GM18507 (cell line): ENCODE measurements around the gene TRABD2B.

ENCODE experiments used
- DNase-seq: peaks from one replicate; pipeline ENCODE4 v3.0.0; 2011; ENCODE audit warnings: low read depth; ENCODE audit not compliant: insufficient read length; ENCODE audit errors: extremely low spot score
- FAIRE-seq: peaks from 2 replicates; lab custom pipeline; 2011; peaks lifted over from hg19 to GRCh38; lab: Jason Lieb, UNC

The TRABD2B gene

GRCh38 chr1:47942240-47942629, 55.0 kb downstream of the TRABD2B start:
- no peak for FAIRE-seq
- DNase-seq = no peak

- no peak for DNase-seq
- no peak for FAIRE-seq
These were observed 55.5 kb downstream of the TRABD2B start for GRCh38 chr1:47941609-47942239.

DNA sequence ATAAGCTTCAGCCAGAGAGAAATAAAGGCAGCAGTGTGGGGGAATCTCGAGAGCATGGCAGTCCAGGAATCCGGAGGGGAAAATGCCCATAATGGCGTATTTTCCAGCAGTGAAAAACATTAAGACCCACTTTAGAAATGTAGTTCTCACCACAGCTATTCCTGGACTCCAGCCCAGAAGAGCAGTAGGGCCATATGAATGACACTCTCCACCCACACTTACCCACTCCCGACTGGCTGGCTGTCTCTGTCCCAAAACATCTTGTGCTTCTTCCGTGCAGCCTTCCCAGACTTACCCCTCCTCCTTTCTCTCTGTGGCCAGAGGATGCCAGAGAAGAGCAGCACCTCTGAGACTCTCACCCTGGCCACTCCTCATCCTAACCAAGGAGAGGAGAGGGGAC, 56.4 kb downstream of the TRABD2B start:
- FAIRE-seq (no peak), DNase-seq (no peak)

- DNase-seq = no peak
- no peak for FAIRE-seq
These were observed 56.9 kb downstream of the TRABD2B start for GRCh38 chr1:47940326-47940725.

- FAIRE-seq (no peak), DNase-seq (no peak)
These were observed 58.7 kb downstream of the TRABD2B start for GRCh38 chr1:47938520-47938919.

DNA sequence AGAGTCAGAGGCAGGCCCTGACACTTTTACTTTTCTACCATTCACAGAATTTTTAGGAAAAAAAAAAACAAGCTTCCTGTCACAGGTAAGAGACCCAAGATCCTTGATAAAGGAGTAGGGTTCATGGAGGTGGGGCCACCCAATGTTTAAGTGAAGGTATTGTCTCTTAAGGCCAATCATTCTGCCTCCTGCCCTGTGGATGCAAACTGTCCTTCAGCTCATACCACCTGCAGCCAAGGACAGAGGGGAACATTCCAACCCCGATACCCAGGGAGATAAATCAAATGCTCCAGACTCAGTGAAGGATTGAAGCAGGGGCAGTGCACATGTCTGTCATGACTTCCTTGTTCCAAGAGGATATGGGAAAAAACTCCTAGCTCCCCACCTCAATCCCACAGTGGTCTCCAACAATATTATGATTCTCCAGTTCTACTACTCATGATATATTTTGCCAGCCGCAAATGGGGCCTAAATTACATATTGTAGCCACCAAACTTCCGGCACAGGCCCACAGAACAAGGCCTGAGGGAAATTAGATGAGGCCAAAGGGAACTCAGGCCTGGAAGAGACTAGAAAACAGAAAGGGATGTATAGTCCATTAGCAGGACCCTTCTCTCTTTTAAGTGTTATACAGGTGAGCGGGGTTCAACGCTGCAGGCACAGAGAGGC, 59.5 kb downstream of the TRABD2B start:
- DNase-seq = no peak
- no peak for FAIRE-seq

- no peak for DNase-seq
- no peak for FAIRE-seq
These were observed 60.2 kb downstream of the TRABD2B start for GRCh38 chr1:47936916-47937551.

DNA sequence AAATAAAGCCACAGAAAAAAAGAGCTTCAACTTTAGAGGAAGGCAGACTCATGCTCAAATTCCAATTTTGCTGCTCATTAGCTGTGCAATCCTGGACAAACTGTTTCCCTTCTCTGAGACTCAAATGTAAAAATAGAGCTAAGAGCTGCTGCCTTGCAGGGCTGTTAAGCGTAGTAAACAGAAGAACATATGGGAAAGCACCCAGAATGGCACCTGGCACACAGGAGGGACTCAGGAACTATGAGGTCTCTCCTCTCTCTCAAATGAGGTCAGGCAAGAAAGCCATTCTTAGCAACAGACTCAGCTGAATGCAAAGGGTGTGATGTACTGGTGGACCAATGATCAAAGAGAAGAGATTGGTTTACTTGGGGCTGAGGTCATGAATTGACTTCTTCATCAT, 61.3 kb downstream of the TRABD2B start:
- FAIRE-seq = no peak
- no peak for DNase-seq

- FAIRE-seq (no peak), DNase-seq (no peak)
These were observed 62.0 kb downstream of the TRABD2B start for GRCh38 chr1:47935163-47935562.

- FAIRE-seq (no peak), DNase-seq (no peak)
These were observed 62.9 kb downstream of the TRABD2B start for GRCh38 chr1:47934243-47934805.

GRCh38 chr1:47932743-47933142, 64.4 kb downstream of the TRABD2B start:
- DNase-seq (no peak), FAIRE-seq (no peak)

GRCh38 chr1:47931395-47931794, 65.8 kb downstream of the TRABD2B start:
- no peak for DNase-seq
- FAIRE-seq = no peak

DNA sequence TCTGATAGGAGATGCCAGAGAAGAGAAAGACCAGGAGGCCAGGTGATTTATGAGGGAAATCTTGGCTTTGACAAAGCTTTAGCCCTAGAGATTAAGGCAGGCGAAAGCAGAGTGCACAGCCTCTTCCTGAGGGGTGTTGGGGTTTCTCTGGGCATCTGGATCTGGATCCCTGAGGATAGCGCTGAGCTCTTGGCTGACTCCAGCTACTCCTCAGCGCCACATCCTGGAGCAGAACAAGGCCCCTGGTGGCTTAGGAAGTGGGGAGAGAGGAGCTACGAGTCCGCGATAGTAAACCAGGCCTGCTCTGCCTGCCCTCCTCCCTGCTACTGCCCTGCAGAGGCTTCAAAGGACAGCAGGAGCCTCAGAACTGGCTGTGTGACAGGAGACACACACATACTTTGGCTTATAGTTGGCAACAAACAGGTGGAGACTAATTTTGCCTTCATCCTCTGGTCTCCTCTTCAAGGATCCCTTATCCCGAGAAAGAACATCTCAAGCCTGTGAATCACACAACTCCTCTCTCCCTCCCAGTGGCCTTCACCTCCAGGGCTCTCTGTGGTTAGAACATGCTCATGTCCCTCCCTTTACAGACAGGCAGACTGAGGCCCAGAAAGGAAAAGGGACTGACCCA, 66.9 kb downstream of the TRABD2B start:
- no peak for FAIRE-seq
- no peak for DNase-seq

DNA sequence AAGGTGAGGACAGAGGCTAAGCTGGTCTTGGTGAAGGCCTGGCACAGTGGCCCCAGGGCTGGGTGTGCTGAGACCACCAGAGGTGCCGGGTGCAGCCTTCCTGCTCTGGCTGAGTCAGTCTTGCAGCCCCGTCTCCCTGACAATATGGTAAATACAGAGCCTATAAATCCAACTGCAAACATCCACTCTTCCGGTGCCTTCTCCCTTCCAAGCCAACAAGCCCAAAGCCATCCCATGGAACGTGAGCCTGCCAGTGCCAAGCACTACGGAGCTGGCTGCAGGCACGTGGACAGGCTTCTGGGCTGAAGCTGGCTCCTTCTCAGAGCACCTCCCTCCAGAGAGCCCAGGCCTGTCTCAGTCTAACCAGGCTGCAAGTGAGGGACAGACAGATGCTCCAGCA, 70.0 kb downstream of the TRABD2B start:
- no peak for DNase-seq

DNA sequence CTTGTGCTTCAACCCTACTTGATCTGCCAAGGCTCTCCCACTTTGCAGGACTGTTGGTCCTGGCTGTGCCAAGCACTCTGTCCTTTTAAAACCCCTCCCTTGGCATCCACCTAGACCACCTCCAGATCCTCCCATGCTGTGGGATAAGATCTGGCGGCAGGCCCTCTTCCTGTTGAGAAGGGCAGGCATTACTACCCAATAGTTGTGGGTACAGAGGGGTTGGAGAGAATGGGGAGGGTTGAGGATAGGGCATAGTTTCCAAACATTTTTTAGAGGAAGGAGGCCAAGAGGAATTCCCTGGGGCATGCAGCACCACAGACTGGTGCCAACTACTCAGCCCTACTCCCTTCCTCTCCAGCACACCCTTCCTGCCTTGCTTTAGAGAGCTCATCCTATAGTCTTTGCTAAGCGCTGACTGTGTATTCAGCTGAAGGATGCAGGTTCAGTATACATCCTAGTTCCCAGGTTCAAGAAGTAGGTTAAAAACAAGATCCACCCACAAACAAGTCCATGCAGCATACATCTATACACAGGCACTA, 70.7 kb downstream of the TRABD2B start:
- no peak for FAIRE-seq
- DNase-seq = no peak

More for the DNA sequence above, 70.0 kb downstream of the TRABD2B start:
- FAIRE-seq = no peak

GRCh38 chr1:47924270-47925048, 72.7 kb downstream of the TRABD2B start:
- FAIRE-seq (no peak), DNase-seq (no peak)

DNA sequence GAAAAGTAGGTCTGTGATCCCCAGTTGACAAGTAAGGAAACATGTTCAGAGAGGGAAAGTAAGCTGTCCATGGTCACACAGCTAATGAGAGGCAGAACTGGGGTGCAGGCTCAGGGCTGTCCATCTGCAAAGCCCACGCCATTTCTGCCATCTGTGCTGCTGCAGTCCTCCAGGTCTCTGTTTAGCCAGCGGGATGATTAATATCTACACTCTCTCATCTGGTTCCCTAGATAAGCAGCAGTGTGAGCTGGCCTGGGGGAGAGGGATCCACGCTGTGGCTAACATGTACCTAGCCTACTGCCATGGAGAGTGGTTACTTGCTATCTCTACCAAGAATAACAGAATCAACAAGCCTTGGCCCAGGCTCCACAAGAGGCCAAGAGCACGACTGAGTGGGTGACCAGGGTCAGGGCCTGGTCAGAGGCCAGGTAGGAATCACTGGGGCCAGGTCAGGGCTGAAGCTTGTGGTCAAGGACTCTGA, 75.2 kb downstream of the TRABD2B start:
- FAIRE-seq = no peak

GRCh38 chr1:47919113-47919833, 77.9 kb downstream of the TRABD2B start:
- no peak for FAIRE-seq
- DNase-seq = no peak

More for the DNA sequence above, 75.2 kb downstream of the TRABD2B start:
- no peak for DNase-seq
